Osteoblast (primary cell): ENCODE measurements around the gene HMG20B. TPM values are rescaled to one million over a fixed set of nuclear protein-coding genes. Genes with fewer than 3 reads are reported as not detected.

Experiments
- DNase-seq: peaks from one replicate; pipeline ENCODE4 v3.0.0; 2011; ENCODE audit warnings: low spot score, mixed read lengths; ENCODE audit not compliant: insufficient read length; ENCODE audit errors: missing footprints
- H2AFZ ChIP-seq: 2 replicates; pipeline ENCODE4 v1.6.0; 2011; ENCODE audit warnings: mild to moderate bottlenecking, low read length
- H3K27ac ChIP-seq: 2 replicates; pipeline ENCODE4 v1.5.1; 2011; ENCODE audit warnings: mild to moderate bottlenecking, low read depth, low read length, moderate library complexity
- H3K27me3 ChIP-seq: 2 replicates; pipeline ENCODE4 v1.6.0; 2012; ENCODE audit warnings: mild to moderate bottlenecking, control low read depth, inconsistent platforms, low read length, moderate library complexity; ENCODE audit not compliant: insufficient read depth
- H3K36me3 ChIP-seq: 2 replicates; pipeline ENCODE4 v1.5.1; 2011; ENCODE audit warnings: mild to moderate bottlenecking, low read length, control low read depth, moderate library complexity; ENCODE audit not compliant: insufficient read depth
- H3K4me1 ChIP-seq: 2 replicates; pipeline ENCODE4 v1.5.1; 2011; ENCODE audit warnings: mild to moderate bottlenecking, low read length, control low read depth, moderate library complexity; ENCODE audit not compliant: insufficient read depth
- H3K4me2 ChIP-seq: 2 replicates; pipeline ENCODE4 v1.6.0; 2011; ENCODE audit warnings: mild to moderate bottlenecking, low read length; ENCODE audit not compliant: insufficient read depth
- H3K4me3 ChIP-seq: fragments of 200-600 bp; sonication (generic); 3 replicates; pipeline ENCODE4 v1.5.1; 2012; ENCODE audit warnings: mild to moderate bottlenecking, low read length, inconsistent platforms; ENCODE audit not compliant: insufficient read depth
- H3K79me2 ChIP-seq: 2 replicates; pipeline ENCODE4 v1.6.0; 2012; ENCODE audit warnings: mild to moderate bottlenecking, low read length, control low read depth, inconsistent platforms; ENCODE audit not compliant: insufficient read depth
- H3K9me3 ChIP-seq: 2 replicates; pipeline ENCODE4 v1.5.1; 2011; ENCODE audit warnings: low read depth, low read length, control low read depth
- H4K20me1 ChIP-seq: 2 replicates; pipeline ENCODE4 v1.6.0; 2012; ENCODE audit warnings: mild to moderate bottlenecking, low read length, control low read depth; ENCODE audit not compliant: insufficient read depth
- total RNA-seq: library from RNA; depleted of rRNA; stranded (reverse); fragments of >200 nt; gene quantifications from 2 replicates; pipeline ENCODE4 v1.2.3, GENCODE V29; 2012
- TF ChIP-seq, protein P1 (sequence below): IDR thresholded peaks from 2 replicates; pipeline ENCODE4 v1.5.1; 2011; ENCODE audit warnings: mild to moderate bottlenecking, low read depth, low read length, moderate library complexity; ENCODE audit errors: extremely low read depth

Gene HMG20B
- total RNA-seq, 1 donor, result 65.9 TPM

DNA sequence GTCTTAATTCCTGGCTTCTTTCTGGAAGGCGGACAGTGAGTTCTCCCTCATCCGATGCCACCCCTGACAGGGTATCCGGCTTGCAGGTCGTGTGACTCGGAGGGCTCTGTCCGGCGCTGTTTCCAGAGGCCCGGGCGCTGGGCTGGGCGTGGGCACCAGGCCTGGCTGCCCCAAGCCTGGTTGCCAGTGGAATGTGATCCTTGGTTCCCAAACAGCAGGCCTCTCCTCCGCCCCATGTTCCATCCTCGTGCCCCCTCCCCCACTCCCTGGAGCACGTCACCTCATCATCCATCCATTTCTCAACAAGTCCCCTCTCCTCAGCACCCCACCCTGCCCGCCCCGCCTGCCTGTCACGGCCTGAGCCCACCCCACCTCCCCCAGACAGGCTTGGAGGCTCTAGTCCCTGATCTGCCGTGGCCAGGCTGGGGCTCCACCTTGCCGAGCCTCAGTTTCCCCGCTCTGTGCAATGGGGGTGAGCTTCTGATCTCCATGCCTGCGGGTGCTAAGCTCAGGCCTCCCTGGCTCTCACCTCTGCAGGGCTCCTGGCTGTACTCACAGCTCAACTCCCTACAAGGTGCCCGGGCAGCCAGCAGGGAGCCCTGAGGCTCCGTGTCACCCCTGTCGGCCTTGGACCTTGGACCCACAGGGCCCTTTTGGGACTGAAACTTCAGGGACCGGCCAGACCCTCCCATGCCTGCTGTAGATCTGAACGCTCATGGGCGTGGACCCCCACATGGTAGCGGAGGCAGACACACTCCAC, 31.7 kb downstream of the HMG20B start:
- H4K20me1 ChIP-seq, result no peaks in the 10 kb centered on the region
- H3K4me1 ChIP-seq, result peaks cover 13% of the 10 kb centered on the region
- no peak overlapping the region for H3K4me2 ChIP-seq
- no peak for DNase-seq
- TF ChIP-seq, protein P1, sequence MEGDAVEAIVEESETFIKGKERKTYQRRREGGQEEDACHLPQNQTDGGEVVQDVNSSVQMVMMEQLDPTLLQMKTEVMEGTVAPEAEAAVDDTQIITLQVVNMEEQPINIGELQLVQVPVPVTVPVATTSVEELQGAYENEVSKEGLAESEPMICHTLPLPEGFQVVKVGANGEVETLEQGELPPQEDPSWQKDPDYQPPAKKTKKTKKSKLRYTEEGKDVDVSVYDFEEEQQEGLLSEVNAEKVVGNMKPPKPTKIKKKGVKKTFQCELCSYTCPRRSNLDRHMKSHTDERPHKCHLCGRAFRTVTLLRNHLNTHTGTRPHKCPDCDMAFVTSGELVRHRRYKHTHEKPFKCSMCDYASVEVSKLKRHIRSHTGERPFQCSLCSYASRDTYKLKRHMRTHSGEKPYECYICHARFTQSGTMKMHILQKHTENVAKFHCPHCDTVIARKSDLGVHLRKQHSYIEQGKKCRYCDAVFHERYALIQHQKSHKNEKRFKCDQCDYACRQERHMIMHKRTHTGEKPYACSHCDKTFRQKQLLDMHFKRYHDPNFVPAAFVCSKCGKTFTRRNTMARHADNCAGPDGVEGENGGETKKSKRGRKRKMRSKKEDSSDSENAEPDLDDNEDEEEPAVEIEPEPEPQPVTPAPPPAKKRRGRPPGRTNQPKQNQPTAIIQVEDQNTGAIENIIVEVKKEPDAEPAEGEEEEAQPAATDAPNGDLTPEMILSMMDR, result no peak
- H2AFZ ChIP-seq, result no peak overlapping the region
- H3K4me3 ChIP-seq, result no peak overlapping the region
- no peaks in the 10 kb centered on the region for H3K79me2 ChIP-seq
- H3K27me3 ChIP-seq, result peaks cover 2% of the 10 kb centered on the region
- no peaks in the 10 kb centered on the region for H3K36me3 ChIP-seq
- H3K9me3 ChIP-seq, result no peaks in the 10 kb centered on the region
- H3K27ac ChIP-seq, result no peak overlapping the region

DNA sequence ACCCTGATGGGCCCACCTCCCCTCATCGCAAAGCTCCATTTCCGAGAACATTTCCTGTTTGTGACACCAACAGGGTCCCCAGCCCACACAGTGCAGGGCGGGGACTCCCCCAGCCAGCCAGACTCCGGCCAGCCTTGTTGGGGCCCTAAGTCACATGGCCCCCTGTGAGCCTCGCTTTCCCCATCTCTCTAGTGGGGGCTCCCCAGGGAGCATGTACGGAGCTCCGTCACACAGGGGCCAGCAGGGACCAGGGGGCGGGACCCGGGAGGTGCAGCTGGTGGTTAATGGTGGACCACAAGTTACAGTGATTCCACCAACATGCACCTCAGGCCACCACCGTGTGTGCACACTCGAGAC, 32.2 kb downstream of the HMG20B start:
- no peak for DNase-seq
- Histone ChIP-seq H3K36me3 (no peaks in the 10 kb centered on the region), H3K27me3 (peaks cover 2% of the 10 kb centered on the region), H3K4me1 (peaks cover 13% of the 10 kb centered on the region), H3K79me2 (no peaks in the 10 kb centered on the region), H2AFZ (no peak overlapping the region), H3K4me3 (no peak overlapping the region), H3K9me3 (no peaks in the 10 kb centered on the region), H4K20me1 (no peaks in the 10 kb centered on the region), H3K27ac (no peak overlapping the region), H3K4me2 (no peak overlapping the region)
- TF ChIP-seq, protein P1, result no peak

DNA sequence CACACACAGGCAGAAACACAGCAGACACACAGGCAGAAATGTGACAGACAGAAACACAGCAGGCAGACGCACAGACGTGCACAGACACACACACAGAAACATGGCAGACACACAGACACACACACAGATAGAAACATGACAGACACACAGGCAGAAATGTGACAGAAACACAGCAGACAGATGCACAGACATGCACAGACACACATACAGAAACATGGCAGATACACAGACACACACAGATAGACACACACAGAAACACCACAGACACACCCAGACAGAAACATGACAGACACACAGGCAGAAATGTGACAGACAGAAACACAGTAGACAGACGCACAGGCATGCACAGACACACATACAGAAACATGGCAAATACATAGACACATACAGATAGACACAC, 32.6 kb downstream of the HMG20B start:
- Histone ChIP-seq H4K20me1 (no peaks in the 10 kb centered on the region), H3K4me1 (peaks cover 13% of the 10 kb centered on the region), H3K9me3 (no peaks in the 10 kb centered on the region), H3K4me3 (no peak overlapping the region), H2AFZ (no peak overlapping the region), H3K27ac (no peak overlapping the region), H3K36me3 (no peaks in the 10 kb centered on the region), H3K79me2 (no peaks in the 10 kb centered on the region), H3K4me2 (peak overlapping the region; percentile 85), H3K27me3 (peaks cover 2% of the 10 kb centered on the region)
- no peak for DNase-seq
- TF ChIP-seq, protein P1, result no peak

DNA sequence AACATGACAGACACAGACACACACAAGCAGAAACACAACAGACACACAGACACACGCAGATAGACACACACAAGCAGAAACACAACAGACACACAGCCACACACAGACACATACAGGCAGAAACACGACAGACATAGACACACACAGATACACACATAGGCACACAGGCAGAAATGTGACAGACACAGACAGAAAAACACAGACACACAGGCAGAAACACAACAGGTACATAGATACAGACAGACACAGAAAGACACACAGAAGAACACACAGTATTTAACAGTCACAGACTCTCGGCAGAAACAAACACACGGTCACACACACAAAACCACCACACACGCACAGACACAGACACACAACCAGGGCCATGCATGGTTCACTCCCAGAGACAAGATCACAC, 33.0 kb downstream of the HMG20B start:
- peak overlapping the region; percentile 85 for H3K4me2 ChIP-seq
- TF ChIP-seq, protein P1, result no peak
- peak overlapping the region; percentile 72 for H3K4me3 ChIP-seq
- H3K9me3 ChIP-seq, result no peaks in the 10 kb centered on the region
- H3K4me1 ChIP-seq, result peaks cover 13% of the 10 kb centered on the region
- no peaks in the 10 kb centered on the region for H3K79me2 ChIP-seq
- DNase-seq, result no peak
- no peak overlapping the region for H3K27ac ChIP-seq
- peaks cover 3% of the 10 kb centered on the region for H3K36me3 ChIP-seq
- H4K20me1 ChIP-seq, result no peaks in the 10 kb centered on the region
- H2AFZ ChIP-seq, result no peak overlapping the region
- H3K27me3 ChIP-seq, result peaks cover 2% of the 10 kb centered on the region
